ENCODE measurements around the gene DCUN1D2.
"Not testable (repeated sequence)": the region's sequence is repeated elsewhere in the genome, so short reads cannot be mapped to it uniquely, and the experiment has no call there.

DCUN1D2 gene

GRCh38 chr13:113489549-113490495, 689 bp downstream of the DCUN1D2 start:
- no peak for DNase-seq (ENCODE audit: low read depth)

DNA sequence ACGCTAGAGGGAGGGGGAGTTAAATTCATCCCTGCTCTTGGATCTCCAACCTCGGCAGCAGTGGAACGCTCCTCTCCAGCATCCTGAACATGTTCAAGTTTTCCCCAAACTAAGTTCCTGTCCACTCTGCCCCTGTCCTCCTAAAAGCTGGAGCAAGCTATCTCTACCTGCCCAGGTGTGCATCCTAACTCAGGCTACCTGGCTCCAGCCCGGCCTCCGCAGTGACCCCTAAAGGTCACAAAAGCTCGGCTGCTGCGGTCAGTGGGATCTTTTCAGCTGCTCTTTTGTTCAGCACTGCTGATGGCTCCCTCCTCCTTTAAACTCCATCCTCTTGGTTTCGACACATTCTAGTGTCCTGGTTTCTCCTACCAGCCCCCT, 1.4 kb downstream of the DCUN1D2 start:
- DNase-seq (ENCODE audit: low read depth): no peak

GRCh38 chr13:113488283-113488682, 2.2 kb downstream of the DCUN1D2 start:
- no peak for DNase-seq (ENCODE audit: low read depth)

- DNase-seq (ENCODE audit: low read depth): no peak
Observed at GRCh38 chr13:113486698-113487097, 3.8 kb downstream of the DCUN1D2 start.

- DNase-seq (ENCODE audit: low read depth): no peak
Observed at GRCh38 chr13:113485545-113485944, 5.0 kb downstream of the DCUN1D2 start.

DNA sequence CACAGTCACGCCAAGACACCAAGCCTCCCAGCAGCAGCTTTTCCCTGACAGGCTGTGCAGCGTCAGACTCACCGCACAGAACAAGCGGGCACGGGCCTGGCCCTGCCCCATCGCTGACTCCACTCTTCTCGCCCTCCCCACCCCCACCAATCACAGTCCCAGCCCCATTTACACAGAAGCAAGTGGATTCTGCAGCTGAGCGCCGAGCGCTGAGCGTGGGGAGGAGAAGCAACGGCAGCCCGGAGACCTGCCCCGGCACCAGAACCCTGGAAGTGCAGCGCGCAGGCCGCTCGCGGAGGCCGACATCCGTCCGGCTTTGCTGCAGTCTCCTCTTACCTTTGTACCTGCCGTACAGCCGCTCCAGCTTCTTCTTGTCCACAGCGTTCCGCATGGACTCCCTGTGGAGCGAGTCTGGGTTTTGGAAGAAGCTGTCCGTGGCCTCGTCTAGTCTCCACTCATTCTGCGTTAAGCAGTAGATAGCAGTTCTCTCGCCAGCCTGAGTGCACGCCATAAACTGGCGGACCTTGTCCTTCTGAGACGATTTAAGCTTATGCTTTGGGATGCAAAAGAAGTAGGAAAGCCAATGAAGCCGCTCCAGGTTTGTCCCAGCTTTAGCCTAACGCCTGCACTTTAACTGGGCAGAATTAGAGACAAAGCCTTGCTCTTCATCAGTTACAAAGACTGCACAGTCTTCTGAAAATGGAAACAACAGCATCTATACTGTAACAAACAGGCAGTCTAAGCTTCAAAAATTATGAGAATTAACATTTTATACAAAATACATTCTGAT, 6.8 kb downstream of the DCUN1D2 start:
- DNase-seq (ENCODE audit: low read depth): no peak

- no peak for DNase-seq (ENCODE audit: low read depth)
Observed at GRCh38 chr13:113483081-113483480, 7.4 kb downstream of the DCUN1D2 start.

DNA sequence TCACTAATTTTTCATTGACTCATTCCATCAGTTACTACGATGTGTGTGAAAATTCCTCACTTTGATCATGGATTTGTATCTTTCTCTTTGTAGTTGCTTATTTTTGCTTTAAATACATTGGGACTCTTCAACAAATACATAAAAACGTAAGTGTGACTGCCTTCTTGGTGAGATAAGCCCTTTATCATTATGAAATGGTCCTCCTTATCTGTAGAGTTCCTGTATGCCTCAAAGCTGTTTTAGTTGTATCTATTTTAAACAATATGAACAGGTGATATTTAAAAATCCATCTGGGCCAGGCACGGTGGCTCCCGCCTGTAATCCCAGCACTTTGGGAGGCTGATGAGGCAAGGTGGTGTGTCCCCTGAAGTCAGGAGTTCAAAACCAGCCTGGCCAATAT, 11.3 kb downstream of the DCUN1D2 start:
- no peak for DNase-seq (ENCODE audit: low read depth)

DNA sequence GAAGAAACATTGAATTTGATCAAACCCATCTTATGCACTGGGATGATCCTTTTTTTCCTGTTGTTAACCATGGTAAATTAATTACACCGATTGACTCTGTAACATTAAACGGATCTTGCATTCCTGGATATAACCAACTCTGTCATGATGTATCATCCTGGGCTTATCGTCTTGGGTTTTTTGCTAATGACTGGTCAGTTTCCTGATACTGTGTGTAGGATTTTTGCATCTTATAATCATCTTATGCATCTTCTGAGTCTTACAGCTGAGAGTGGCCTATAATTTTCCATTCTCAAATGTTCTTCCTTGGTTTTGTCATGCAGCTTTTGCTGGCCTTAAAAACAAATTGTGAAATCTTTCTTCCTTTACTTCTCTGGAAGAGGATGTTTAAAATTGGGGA, 12.8 kb downstream of the DCUN1D2 start:
- DNase-seq (ENCODE audit: low read depth): no peak

DNA sequence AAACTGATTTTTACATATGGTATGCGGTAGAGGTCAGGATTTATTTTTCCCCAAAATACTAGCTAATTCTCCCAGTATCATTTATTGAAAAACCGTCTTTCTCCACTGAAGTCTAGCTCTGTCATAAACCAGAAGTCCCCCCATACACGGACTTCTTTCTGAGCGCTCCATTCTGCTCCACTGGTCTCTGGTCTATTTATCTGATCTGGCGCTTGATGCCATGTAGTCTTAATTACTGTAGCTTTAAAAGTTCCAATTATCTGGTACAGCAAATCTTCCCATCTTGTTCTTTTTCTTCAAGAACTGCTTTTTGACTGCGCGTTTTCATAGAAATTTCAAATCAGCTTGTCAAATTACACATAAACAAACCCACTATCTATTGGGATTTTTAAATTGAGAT, 13.7 kb downstream of the DCUN1D2 start:
- no peak for DNase-seq (ENCODE audit: low read depth)

DNA sequence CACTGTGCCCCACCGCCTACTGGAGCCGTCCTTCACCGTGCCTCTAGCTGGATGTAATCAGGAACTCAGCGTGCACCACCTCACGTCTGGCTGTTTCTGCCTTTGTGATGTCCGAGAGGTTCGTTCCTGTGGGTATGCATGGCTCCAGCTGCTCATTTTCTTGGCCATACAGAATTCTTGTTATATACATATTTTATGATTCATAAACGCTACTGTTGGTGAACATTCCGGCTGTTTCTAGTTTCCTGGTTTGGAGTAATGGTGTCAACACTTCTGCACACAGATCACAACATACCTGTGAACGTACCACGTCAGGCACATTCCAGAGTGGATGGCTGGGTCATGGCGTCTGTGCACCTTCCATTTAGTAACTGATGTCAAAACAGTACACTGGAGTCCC, 14.6 kb downstream of the DCUN1D2 start:
- no peak for DNase-seq (ENCODE audit: low read depth)

- no peak for DNase-seq (ENCODE audit: low read depth)
Observed at GRCh38 chr13:113475280-113475679, 15.2 kb downstream of the DCUN1D2 start.

GRCh38 chr13:113474179-113474578, 16.3 kb downstream of the DCUN1D2 start:
- no peak for DNase-seq (ENCODE audit: low read depth)

- no peak for DNase-seq (ENCODE audit: low read depth)
Observed at GRCh38 chr13:113472355-113473025, 18.0 kb downstream of the DCUN1D2 start.

GRCh38 chr13:113471844-113472243, 18.7 kb downstream of the DCUN1D2 start:
- no peak for DNase-seq (ENCODE audit: low read depth)

DNA sequence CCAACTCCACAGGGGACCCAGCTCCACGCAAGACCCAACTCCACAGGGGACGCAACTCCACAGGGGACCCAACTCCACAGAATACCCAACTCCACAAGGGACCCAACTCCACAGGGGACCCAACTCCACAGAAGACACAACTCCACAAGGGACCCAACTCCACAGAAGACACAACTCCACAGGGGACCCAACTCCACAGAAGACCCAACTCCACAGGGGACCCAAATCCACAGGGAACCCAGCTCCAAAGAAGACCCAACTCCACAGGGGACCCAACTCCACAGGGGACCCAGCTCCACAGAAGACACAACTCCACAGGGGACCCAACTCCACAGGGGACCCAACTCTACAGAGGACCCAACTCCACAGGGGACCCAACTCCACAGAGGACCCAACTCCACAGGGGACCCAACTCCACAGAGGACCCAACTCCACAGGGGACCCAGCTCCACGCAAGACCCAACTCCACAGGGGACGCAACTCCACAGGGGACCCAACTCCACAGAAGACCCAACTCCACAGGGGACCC, 19.8 kb downstream of the DCUN1D2 start:
- not testable (repeated sequence) for DNase-seq (ENCODE audit: low read depth)

- no peak for DNase-seq (ENCODE audit: low read depth)
Observed at GRCh38 chr13:113470073-113470472, 20.4 kb downstream of the DCUN1D2 start.

DNA sequence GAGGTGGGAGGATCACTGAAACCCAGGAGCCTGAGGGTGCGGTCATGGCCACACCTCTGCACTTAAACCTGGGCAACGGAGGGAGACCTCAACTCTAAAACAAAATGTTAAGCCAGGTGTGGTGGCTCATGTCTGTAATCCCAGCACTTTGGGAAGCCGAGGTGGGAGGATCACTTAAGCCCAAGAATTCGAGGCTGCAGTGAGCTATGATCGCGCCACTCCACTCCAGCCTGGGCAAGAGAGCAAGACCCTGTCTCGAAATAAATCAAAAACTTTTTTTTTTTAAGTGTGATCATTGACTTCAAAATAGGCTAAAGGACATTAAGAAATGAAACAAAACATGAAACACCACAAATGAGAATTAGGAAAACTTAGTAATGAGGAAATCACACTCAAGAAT, 20.9 kb downstream of the DCUN1D2 start:
- DNase-seq (ENCODE audit: low read depth): no peak

- DNase-seq (ENCODE audit: low read depth): no peak
Observed at GRCh38 chr13:113468472-113469201, 21.9 kb downstream of the DCUN1D2 start.

DNA sequence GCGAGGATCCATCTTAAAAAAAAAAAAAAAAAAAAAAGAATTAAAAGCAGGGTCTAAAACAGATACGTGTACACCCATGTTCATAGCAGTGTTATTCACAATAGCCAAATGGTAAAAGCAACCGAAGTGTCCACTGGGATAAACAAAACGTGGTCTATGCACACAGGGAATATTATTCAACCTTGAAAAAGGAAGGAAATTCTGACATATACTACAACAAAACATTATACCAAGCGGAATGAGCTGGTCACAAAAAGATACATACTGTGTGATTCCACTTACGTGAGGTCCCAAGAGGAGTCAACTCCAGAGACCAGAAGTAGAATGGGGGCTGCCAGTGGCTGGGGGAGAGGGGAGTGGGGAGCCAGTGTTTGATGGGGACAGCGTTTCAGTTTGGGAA, 22.5 kb downstream of the DCUN1D2 start:
- DNase-seq (ENCODE audit: low read depth): no peak

DNA sequence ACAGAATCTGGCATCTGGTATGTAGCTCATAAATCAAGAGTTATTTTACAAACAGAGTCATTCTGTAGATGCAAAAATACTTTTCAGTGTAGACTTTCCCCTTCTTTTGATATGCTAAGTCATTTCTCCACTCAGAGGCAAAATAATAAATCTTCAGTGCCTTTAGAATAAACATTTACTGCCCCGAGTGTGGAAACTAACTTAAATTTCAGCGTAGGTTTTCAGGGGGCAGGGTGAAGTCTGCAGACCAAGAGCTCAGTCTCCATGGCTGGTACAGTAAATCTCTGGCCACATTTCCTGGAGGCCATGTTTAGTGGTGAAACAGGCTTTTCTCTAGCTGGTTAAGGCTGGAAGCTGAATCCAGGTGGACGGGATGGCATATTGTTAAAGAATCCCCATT, 24.1 kb downstream of the DCUN1D2 start:
- DNase-seq (ENCODE audit: low read depth): no peak

- DNase-seq (ENCODE audit: low read depth): no peak
Observed at GRCh38 chr13:113465300-113465699, 25.2 kb downstream of the DCUN1D2 start.

Measured in stimulated activated CD8-positive, alpha-beta memory T cell treated with anti-CD3 and anti-CD28 coated beads, Interleukin-12 subunit alpha, Interleukin-12 subunit beta, amount 100 ng/mL, for 4 hours (primary cell).